DND-41 (cell line): ENCODE data around the gene UVSSA.
"Not testable (repeated sequence)": the region's sequence is repeated elsewhere in the genome, so short reads cannot be mapped to it uniquely, and the experiment has no call there.

Experiments
- CTCF ChIP-seq: IDR thresholded peaks from 2 replicates; pipeline ENCODE4 v1.5.1; 2012; ENCODE audit warnings: borderline replicate concordance, low read length, moderate library complexity, mild to moderate bottlenecking; ENCODE audit not compliant: poor library complexity, severe bottlenecking; ENCODE audit errors: extremely low read depth
- EZH2 ChIP-seq: IDR thresholded peaks from 3 replicates; pipeline ENCODE4 v1.6.1; 2012; ENCODE audit warnings: borderline replicate concordance, low read depth, mild to moderate bottlenecking, moderate library complexity, low read length, inconsistent platforms; ENCODE audit not compliant: severe bottlenecking

GRCh38 chr4:1324443-1325175 is 22.4 kb upstream of the UVSSA start:
- TF ChIP-seq CTCF, EZH2: not testable (repeated sequence)
